HG02840 (cell line): ENCODE results near the gene ECE2.
"Not testable (repeated sequence)": the region's sequence is repeated elsewhere in the genome, so short reads cannot be mapped to it uniquely, and the experiment has no call there.

Experiments used
- ATAC-seq: cut with Tn5 transposase; IDR thresholded peaks from one replicate; pipeline ENCODE4 v1.9.1; 2021; ENCODE audit warnings: mild to moderate bottlenecking, moderate library complexity, moderate number of reproducible peaks; ENCODE audit not compliant: unreplicated experiment, low FRiP score

Gene ECE2

GRCh38 chr3:184333700-184334099 lies 57.9 kb downstream of the ECE2 start:
- ATAC-seq: no peak

- no peak for ATAC-seq
These were observed 58.8 kb downstream of the ECE2 start for GRCh38 chr3:184334470-184335158.

GRCh38 chr3:184335291-184335660 lies 59.5 kb downstream of the ECE2 start:
- ATAC-seq: peak; percentile 23

- ATAC-seq: peak; percentile 61
These were observed 60.1 kb downstream of the ECE2 start for GRCh38 chr3:184335661-184336546.

GRCh38 chr3:184336547-184337398 lies 61.0 kb downstream of the ECE2 start:
- no peak for ATAC-seq

- ATAC-seq: no peak
These were observed 61.5 kb downstream of the ECE2 start, which contains the start of gene FAM131A for GRCh38 chr3:184337399-184337714. Gene FAM131A, plus strand, starts transcription at chr3:184337600. Its CDS starts 31 bp downstream, at chr3:184337631.

GRCh38 chr3:184337981-184338380 lies 62.2 kb downstream of the ECE2 start:
- no peak for ATAC-seq

- no peak for ATAC-seq
These were observed 62.7 kb downstream of the ECE2 start for GRCh38 chr3:184338511-184338945.

GRCh38 chr3:184339001-184339400 lies 63.2 kb downstream of the ECE2 start:
- ATAC-seq: no peak

- ATAC-seq: not testable (repeated sequence)
These were observed 63.8 kb downstream of the ECE2 start for GRCh38 chr3:184339451-184340135.

- no peak for ATAC-seq
These were observed 66.1 kb downstream of the ECE2 start for GRCh38 chr3:184341925-184342324.
